HG02588 (cell line): ENCODE results near the gene WDR90.

Experiments used
- ATAC-seq: cut with Tn5 transposase; IDR thresholded peaks from one replicate; pipeline ENCODE4 v1.9.1; 2021; ENCODE audit warnings: mild to moderate bottlenecking, moderate library complexity; ENCODE audit not compliant: unreplicated experiment

WDR90 gene

DNA sequence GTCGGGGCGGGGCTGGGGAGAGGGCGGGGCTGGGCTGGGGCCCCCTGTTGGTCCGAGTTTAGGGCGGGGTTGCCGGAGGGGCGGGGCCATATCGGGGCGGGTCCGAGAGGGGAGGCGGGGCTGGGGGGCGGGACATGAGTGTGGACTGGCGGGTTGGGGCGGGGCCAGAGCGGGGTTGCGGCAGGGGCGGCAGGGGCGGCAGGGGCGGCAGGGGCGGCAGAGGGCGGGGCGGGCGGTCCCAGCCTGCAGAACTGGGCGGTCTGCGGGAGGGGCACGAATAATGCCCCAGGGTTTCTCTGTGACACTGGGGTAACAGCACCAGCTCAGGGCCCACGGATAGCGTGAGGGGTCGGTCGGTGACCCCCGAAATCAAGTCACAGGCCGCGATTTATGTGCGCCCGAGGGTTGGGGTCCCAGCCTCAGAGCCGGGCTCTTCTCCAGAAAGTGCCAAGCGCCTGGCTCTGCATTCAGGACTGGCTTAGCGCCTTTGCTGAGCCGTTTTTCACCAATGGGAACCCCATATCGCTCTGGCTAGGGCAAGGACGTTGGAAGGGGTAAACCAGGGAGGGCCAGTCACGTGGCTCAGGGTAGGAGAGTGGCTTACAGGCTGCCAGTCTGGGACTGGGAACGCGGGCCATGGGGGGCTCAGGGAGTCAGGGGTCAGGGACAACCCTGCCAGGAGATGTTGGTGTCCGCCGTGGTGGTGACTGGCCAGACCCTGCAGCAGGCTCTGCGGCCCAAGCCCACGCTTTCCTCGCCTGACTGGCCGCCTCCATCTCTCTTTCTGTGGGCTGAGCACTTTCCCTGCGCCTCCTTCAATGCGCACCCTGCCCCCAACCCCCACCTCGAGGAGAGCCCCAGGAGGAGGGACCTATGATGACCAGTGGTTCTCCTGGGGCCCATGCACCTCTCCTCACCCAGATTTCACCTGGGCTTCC, 11.8 kb upstream of the WDR90 start:
- ATAC-seq = no peak

DNA sequence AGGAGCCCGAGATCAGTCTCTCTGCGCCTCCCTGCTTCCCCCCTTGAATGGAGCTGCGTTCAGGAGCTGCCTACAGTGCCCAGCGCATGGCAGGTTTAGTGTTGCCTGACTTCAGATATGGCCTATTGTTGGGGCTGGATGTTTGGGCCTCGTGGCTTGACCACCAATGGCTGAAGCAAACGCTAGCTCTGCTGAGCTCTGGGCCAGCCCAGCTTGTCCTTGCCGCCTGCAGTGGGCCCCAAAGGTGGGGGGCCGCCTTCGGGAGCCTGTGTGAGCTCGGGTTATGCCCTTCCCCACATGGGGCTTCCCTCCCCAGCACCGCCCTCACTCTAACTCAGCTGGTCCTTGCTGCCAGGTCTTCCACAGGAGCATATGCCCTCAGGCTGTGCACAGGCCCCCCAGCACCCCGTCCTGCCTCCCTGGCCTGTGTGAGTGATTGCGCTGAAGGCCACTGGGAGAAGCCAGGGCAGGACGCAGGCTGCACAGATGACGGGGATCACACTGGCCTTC, 11.1 kb upstream of the WDR90 start:
- no peak for ATAC-seq

DNA sequence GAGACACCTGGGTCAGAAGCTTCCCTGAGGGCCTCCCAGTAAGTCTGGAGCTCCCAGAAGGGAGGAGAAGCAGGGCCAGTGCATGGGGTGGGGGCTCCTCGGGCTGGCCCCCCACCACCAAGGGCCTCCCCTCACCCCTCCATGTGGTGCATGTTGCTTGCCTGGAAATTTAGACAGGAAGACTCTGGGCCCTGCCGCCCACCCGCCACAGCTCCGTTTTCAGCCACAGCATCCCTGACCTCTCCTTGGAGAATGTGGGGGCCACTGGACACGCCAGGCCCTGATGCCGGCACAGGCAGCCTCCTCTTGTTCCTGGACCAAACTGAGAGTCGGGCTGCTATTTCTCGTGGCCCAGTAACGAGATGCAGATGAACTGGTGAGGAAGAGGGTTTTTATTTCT, 10.3 kb upstream of the WDR90 start:
- ATAC-seq = no peak

DNA sequence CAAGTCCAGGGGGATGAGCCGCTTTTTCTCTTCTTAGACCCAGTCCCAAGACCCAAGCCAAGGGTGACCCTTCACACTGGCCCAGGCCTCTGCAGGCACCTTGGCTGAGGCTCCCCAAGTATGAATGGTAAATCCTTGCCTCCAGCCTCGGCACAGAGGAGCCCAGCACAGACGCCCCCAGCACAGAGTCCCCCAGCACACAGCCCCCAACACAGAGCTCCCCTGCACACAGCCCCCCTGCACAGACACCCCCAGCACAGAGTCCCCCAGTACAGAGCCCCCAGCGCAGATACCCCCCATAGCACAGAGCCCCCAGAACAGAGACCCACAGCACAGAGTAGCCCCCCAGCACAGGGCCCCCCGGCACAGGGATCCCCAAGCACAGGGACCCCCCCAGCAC, 8.6 kb upstream of the WDR90 start:
- ATAC-seq = no peak

DNA sequence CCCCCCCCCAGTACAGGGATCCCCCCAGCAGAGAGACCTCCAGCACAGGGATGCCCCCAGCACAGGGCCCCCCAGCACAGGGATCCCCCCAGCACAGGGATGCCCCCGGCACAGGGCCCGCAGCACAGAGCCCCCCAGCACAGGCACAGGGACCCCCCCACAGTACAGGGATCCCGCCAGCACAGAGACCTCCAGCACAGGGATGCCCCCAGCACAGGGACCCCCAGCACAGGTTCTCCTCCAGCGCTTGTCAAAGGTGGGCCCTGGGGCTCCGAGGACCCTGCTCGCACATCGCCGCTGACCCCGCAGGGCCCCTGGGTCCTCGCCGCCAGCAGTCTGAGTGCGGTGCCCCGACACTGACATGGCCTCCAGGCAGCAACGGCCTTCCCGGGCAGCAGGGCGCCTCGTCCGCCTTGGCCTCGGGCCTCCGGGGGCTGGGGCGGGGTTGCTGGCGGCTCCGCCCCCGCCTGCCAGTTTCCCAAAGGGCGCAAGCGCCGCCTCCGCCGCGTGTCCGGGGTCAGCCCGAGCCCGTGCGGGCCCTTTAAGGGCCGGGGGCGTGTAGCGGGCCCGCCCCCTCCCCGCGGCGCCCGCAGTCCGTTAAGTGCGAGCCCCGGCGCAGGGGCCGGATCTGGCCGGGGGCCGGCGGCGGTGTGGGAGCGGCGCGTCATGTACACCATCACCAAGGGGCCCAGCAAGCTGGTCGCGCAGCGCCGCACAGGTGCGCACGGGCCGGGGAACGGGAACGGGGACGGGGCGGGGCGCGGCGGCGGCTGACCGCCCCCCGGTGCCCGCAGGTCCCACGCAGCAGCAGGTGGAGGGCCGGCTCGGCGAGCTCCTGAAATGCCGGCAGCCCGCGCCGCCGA, 7.6 kb upstream of the WDR90 start, which contains the start of gene MCRIP2:
Gene MCRIP2, plus strand, starts transcription at position 503 of the 863 bp plus-strand sequence. Its CDS starts 164 bp downstream, at position 667.
- peak; percentile 63 for ATAC-seq

DNA sequence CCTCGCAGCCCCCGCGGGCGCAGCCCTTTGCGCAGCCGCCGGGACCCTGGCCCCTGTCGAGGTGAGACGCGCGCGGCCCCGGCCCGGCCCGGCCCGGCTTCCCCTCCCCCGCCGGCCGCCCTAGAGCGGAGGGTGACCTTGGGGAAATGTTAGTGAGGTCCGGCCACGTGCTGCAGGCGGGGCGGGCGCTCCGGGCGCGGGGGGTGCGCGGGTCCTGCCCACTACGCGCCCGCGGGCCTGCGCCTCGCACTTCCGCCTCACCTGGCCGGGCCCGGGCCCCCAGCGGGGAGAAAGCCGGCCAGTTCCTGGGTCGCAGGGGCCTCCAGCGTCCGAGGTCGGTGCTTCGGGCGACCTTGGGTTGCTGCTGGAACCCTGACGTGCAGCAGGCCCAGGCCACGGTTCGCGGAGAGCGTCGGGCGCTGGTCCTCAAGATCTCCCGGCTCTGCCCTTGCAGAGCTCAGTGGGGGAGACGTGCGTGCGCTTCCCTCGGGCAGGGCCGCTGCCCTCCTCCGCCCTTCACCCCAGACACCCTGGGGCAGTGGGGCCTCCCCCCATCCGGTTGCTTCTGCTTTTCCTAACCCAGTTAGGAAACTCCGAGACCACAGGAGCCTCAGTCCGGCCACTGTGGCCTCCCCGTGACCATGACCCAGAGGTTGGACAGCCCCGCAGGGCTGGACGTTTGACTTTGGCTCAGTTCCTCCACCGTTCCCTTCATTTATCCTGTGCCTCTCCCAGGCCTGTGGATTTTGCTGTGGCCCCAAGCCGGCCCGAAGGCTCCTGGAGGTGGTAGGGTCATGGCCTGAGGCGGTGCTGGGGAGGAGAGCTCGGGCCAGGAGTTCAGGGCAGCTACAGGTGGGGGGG, 6.7 kb upstream of the WDR90 start:
- ATAC-seq = peak; percentile 35

DNA sequence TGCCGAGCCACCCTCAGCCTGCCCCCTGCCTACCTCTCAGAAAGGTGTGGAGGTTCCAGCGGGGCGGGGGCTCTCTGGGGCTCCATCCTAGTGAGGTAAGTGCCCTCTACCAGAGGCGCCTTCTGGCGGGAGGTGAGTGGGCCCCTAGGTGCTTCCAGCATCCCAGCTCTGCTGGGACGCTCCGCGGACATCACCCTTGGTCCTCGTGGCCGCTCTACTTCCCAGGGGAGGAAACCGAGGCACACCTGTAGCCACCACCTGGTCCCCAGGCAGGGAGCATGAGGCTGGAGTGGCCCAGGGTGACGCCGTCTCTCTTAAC, 6.2 kb upstream of the WDR90 start:
- ATAC-seq = no peak

DNA sequence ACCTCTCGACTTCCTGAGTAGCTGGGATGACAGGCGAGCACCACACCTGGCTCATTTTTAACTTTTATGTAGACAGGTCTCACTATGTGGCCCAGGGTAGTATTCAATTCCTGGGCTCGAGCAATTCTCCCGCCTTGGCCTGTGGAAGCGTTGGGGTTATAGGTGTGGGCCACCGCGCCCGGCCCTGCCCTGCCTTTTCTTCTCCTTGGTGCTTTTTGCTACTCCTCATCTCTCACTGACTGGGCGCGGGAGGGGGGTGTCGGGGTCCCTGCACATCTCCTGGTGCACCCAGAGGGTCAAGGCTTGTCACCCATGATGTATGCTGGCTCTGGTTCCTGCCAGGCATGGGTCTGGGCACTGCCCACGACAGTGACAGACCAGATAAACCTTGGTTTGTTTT, 4.6 kb upstream of the WDR90 start:
- no peak for ATAC-seq

DNA sequence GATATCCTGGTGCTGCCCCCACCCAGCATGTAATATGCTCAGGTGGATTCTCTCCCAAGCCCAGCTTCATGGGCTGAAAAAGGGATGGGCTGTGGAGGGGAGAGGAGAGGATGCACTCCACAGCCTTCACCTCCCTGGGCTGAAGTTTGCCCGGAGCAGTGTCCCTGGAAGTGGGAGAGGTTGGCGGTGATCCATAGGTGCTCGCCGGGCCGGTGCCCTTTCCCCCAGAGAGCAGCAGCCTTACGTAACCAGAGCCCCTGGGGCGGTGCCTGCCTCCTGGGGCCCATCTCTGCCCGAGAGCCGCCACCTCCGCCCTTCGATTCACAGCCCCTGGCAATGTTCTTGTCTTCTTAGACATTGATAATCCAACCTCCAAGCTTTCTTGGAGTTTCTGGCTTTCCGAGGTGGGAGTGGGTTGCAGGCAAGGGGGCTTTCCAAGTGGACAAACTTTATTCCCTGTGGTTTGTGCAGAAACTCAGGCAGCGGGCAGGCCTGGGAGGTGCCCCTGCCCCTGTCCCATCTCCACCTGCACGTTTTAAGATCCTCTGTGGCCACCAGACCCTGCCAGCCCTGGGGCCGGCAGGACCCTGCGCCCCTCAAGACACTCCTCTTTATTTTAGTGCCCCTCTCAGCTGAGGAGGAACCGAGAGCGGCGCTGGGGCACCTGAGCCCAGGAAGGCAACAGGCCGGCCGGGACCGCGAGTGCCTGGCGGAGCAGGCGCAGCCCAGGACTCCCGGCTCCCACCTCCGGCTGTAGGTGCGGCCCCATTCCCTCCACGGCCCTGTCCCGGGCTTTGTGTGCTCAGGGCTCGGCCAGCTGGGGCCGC, 3.1 kb upstream of the WDR90 start:
- ATAC-seq = no peak

DNA sequence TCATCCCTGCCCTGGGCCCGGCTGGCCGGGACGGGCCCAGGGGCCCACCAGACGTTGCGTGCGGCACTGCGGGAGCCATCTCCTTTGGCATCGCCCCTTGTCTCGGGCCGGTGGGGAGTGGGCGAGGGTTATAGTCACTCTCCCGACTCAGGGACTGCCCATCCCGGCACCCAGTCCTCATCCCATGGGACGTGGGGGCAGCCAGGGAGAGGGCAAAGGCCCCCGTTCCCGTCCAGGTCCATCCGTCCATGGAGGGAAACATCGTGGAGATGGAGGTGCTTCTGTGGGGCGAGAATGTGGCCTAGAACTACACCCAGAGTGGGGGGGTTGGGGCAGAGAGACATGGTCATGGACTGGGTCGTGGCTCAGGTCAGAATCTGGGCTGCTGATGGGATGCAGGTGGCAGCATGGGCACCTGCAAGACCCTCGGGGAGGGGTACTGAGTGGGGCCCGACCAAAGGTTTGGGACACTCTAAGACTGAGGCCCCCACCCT, 2.4 kb upstream of the WDR90 start:
- ATAC-seq = no peak

DNA sequence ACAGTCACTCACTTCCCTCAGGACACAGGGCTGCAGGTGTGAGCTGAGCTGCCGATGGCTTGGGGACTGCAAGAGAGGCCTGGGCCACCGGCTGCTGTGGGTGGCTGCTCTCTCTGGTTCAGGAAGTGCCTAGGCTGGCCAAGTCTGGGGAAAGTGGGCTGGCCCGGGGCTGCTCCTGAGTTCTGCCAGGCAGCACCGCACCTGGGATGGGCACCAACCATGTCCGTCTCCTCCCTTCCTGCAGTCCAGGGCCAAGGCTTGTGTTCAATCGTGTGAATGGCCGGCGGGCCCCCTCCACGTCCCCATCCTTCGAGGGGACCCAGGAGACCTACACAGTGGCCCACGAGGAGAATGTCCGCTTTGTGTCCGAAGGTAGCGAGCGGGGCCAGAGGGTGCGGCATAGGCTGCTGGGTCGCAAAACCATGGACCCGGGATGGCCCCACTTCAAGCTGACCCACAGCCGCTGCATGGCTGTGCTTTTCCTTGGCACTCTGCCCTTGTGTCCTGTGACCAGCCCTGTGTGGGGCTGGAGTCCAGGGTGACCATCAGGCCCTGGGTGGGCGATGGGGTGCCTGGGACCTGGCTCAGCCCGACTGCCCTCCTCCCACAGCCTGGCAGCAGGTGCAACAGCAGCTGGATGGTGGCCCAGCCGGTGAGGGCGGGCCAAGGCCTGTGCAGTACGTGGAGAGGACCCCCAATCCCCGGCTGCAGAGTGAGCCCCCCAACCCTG, 1.8 kb upstream of the WDR90 start:
- no peak for ATAC-seq

DNA sequence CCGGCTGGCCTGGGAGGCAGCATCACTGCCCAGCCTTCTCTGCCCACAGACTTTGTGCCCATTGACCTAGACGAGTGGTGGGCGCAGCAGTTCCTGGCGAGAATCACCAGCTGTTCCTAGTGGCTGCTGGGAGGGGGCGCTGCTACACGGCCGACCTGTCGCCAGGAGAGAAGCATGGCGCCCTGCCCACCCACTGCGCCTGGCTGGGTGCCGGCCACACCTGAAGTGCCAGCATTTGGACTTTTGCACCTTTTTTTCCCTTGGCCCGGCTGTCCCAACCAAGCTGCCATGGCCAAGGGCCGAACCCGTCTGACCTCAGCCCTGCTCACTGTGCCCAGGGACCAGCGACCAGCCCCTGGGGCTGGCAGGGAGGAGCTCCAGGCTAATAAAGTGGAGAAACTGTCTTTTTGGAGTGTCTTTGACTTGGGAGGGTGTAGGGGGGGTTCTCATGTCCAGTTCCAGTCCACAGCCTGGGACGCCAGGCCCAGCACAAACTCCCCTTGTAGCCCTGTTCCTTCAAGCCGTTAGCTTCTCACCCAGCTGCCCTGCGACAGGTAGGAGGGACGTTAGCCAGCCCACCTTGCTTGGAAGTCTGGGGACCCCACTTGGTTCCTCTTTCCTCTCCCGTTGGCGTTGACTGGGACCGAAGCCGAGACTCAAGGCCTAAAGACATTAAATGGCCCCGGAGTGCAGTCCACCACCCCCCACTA, 939 bp upstream of the WDR90 start:
- ATAC-seq = no peak

DNA sequence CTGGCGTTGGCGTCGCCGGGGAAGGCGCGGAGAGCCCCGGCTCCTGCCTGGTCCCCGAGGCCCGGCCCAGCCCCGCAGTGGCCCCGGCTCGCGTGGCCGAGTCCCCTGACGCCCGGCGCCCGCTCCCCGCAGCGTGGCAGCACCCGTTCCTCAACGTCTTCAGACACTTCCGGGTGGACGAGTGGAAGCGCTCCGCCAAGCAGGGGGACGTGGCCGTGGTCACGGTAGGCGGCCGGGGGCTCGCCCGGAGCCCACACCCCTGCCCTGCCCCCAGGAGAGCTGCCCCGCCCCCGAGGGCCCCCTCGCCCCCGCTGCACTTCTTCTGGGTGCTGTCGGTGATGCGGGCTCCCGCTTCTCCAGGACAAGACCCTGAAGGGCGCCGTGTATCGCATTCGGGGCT, 466 bp downstream of the WDR90 start:
- ATAC-seq = peak; percentile 14

DNA sequence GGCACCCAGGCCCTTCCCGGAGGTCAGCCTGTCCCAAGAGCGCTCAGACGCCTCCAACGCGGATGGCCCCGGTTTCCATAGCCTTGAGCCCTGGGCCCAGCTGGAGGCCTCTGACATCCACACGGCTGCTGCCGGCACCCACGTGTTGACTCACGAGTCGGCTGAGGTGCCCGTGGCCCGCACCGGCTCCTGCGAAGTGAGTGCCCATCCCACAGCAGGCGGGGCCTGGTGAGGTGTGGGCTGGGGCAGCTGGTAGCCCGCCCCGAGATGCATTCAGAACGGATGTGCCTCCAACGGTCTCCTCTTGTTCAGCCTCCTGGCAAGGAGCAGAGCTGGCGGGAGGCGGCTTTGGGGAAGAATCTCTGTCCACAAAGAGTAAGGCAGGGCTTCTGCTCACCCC, 2.7 kb downstream of the WDR90 start:
- ATAC-seq = no peak

DNA sequence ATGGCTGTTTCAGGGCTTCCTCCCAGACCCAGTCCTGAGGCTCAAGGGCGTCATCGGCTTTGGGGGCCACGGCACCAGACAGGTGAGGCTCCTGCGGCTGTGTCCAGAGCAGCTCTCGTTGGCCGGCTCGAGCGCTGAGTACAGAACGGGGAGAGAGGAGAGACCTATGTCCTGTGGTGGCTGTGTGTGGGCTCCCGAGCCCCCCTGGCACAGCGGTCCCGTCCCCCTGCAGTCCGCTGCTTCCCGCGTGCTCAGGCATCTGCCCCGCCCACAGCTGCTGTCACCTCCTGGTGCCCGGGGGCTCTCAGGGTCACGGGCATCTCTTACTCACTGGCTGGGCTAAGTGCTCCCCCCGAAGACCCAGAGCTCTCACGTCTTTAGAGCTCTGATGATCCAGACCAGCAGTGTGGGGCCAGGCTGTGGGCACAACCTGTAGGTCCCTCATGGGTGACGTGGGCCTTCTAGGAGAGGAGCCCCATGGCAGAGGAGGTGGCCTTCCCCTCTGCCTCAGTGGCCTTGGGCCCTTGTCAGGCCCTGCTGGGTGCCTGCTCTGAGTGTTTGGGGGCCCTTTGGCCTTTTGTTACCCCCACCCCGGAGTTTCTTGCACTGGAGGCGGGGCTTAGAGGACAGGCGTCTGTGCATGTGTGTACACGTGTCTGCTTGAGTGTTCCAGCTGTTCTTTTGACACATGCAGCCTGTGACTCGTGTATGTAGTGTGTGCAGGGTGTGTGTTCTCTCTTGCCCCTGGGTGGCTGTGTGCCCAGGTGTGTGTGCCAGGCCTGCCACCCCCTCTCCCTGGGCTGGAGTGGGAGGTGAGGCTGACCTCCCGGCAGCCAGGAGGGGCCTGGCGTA, 3.5 kb downstream of the WDR90 start:
- no peak for ATAC-seq

DNA sequence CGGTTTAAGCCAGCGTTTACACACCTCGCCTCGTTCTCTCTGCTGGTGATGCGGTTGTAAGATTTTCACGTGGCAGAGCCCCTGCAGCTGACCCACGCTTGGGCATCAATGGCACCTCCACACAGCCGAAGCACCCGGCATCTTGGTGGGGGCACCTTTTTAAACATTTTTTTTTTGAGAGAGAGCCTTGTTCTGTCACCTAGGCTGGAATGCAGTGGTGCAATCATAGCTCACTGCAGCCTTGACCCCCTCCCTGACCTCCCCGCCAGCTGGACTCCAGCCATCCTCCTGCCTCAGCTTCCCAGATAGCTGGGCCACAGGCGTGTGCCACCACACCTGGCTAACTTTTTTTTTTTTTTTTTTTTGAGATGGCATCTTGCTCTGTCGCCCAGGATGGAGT, 4.9 kb downstream of the WDR90 start:
- ATAC-seq = no peak

DNA sequence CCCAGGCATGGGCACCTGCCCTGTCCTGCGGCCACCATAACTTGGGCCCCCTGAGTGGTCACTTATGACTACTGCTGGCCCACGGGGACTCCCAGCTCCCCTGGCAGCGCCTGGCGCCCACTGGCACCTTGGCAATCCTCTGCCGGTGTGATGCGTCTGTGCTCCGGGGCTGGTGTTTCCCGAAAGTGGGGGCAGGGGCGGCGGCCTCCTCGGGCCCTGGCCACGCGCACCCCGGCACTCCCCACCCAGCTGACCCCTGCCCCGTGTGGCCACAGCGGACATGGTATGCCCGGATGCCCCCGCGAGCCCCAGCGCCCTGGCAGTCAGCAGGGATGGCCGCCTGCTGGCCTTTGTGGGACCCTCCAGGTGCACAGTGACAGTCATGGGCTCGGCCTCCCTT, 8.3 kb downstream of the WDR90 start:
- ATAC-seq = no peak
